Stimulated activated CD8-positive, alpha-beta memory T cell treated with anti-CD3 and anti-CD28 coated beads, Interleukin-4, amount 100 ng/mL, for 24 hours (primary cell): ENCODE results near the gene MAGI2.

ENCODE experiments used
- DNase-seq: peaks from one replicate; pipeline ENCODE4 v3.0.0-alpha.2; 2020; ENCODE audit warnings: low read depth

MAGI2 gene

GRCh38 chr7:78176171-78176570 is 1277.3 kb downstream of the MAGI2 start:
- no peak for DNase-seq

- no peak for DNase-seq
Observed at GRCh38 chr7:78175330-78176100, 1278.0 kb downstream of the MAGI2 start.

DNA sequence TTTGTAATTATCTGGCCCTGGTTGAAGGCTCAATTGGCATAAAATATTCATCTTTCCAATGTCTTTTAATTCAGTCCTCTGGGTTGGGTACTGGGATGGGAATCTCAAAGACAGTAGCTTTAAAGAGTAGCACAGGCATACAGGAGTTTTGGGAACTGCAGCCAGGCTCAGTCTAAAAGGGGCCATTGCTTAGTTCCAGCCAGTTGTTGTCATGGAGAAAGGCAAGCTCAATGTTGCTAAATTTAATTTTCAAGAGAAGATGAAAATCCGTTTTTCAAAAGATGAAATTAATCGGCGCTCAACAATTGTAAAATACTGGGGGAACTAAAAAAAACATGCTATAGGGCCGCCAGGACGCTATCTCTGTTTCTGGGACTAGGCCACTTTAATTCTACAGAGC is 1279.8 kb downstream of the MAGI2 start:
- no peak for DNase-seq

- DNase-seq: no peak
Observed at GRCh38 chr7:78172933-78173591, 1280.4 kb downstream of the MAGI2 start.

GRCh38 chr7:78172267-78172757 is 1281.2 kb downstream of the MAGI2 start:
- no peak for DNase-seq

- DNase-seq: no peak
Observed at GRCh38 chr7:78171398-78171797, 1282.1 kb downstream of the MAGI2 start.

DNA sequence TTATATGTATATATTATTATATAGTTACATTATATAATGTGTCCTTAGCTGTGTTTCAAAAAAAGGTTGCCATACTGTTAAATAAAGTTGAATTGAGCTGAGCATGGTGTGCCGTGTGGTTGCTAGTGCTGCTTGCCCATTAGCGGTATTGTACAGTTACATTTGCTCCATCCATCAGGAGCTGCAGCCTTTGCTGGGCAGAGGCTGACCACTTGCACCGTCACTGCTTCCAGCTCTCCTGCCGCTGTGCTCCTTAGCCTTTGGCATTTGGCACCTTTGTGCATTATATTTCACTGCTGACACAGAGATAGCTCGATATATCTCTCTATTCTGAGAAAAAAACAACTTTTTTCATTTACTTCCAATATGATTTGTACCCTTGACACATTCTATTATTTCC is 1282.7 kb downstream of the MAGI2 start:
- no peak for DNase-seq

GRCh38 chr7:78169992-78170391 is 1283.5 kb downstream of the MAGI2 start:
- DNase-seq: no peak

DNA sequence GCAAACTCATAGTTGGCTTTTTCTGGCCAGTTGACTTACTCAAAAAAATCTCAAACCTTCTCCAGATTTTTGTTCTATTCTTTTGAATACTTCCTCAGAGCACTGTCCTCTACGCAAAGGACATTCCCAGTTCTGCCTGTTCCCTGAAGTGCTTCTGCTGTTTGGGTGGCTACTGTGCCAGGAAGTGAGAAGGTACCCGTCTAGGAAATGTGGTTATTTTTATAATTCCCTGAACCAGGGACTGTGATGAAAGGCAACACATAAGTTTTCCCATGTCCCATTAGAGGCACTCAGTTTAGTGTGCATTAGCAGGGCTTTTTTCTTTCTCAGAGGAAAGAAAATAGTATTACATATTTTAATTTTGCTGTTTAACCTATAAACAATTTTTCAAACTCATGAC is 1284.6 kb downstream of the MAGI2 start:
- no peak for DNase-seq

- DNase-seq: no peak
Observed at GRCh38 chr7:78167860-78168259, 1285.6 kb downstream of the MAGI2 start.

- DNase-seq: no peak
Observed at GRCh38 chr7:78165854-78166253, 1287.6 kb downstream of the MAGI2 start.

GRCh38 chr7:78165454-78165853 is 1288.0 kb downstream of the MAGI2 start:
- DNase-seq: no peak

DNA sequence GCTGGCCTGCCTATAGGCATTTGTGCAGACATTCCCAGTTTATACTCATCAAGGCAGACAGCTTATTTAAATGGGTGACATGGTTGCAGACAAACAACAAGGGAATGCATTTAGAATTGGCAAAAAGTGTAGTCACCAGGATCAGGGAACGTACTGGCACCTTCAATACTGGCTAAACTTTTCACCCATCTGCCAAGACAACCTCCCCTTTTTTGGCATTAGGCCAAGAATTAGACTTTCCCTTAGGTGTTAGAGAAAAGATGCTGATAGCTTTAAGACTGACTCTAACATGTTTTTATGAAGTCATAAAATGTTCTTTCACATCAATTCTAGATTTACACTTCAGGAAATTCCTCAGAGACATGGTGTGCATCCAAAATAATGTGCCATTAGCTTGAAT is 1289.0 kb downstream of the MAGI2 start:
- no peak for DNase-seq

DNA sequence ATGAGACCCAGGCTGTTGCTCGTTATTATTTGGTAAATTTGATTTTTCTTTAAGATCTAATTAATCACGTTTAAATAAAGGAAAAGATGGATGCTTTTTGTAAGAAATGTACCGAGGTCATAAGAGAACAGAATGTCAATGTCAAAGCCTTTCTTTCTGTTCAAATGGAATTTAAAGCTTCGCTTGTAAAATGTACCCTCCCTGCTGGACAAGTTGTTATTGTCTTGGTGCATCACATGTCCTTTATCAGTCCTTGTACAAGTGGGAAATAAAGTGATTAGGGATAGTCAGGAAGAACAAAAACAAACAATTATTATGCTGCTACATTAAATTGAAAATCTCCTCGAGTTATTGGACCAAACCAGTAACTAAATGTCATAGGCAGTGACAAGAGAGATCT is 1291.7 kb downstream of the MAGI2 start:
- no peak for DNase-seq

DNA sequence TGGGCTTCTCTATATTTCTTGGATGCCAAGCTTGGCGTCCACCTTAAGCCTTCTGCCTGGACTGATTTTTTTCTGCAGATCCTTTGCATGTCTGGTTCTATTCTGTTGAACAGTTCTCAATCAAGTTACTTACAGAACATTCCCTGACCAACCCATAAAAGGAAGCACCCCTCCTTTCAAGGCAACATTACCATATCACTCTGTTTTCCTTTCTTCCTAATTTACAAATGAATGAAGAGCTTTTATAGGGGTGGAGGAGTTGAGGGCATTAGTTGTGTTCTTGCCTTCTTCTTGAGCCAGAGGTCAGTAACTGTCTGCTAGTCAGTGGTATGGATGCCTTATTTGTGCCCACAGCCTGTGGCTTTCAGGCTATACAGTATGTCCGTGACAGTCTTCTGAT is 1293.9 kb downstream of the MAGI2 start:
- DNase-seq: no peak

- no peak for DNase-seq
Observed at GRCh38 chr7:78153285-78153684, 1300.2 kb downstream of the MAGI2 start.

GRCh38 chr7:78151229-78151628 is 1302.2 kb downstream of the MAGI2 start:
- DNase-seq: no peak

GRCh38 chr7:78149787-78150186 is 1303.7 kb downstream of the MAGI2 start:
- no peak for DNase-seq

DNA sequence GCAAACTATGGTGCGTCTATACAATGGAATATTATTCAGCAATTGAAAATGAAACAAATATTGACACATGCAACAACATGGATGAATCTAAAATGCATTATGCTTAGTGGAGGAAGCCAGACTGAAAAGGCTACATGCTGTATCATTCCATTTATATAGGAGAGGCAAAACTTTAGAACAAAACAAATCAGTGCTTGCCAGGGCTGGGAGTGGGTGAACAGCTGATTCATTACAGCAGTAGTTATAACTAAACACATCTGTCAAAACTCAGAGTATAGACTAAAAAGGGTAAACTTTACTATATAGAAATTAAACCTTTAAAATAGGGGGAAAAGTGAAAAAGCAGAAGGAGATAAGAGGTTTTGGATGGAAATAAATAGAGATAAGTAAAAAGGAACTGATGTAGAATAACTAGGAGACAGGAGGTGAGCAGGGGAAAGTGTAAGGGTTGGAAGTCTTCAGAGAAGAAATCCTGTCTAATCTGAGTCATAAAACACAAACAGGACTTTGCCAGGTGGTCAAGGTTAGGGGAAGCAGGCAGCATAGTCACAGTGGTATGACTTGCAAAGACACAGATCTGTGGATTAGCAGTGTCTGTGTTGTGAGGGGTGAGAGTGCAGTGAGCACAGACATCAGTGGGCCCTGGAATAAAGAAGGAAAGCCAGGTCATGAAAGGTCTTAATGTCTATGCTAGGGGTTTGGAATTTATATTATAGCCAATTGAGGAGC is 1305.1 kb downstream of the MAGI2 start:
- no peak for DNase-seq

DNA sequence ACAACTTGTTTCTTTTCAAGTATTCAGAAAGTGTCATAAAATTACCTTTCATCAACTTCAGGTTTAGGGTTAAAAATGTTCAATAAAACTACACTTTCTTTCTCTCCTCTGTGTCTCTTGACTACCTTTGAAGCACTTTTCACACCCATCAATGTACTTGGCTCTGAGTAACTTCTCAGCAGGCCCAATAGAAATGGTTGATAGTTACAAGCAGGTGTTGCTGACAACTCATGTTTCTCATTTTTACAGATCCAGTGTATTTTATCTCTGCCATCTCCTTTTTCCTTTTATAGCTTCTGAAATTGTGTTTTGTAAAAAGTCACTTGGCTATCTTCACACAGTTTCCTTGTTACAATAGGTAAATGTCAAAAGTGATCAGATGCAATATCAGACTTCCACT is 1306.9 kb downstream of the MAGI2 start:
- no peak for DNase-seq

DNA sequence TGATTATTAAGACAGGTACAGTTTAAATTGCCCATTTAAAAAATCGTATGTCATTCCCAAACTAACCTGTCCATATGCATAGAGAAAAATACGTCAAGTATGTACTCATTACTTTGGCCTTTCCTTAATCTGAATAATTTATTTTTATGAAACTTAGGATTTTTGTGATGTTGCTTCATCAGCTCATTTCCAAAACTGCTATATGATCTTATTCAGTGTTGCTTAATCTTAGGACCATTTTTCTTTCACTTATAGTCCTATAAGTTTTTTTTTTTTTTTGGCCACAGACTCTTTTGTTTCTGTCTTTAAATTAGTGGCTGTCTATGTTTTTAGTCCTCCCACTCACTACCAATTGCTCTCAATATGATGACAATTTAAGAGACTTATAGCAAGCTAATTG is 1309.8 kb downstream of the MAGI2 start:
- DNase-seq: no peak

DNA sequence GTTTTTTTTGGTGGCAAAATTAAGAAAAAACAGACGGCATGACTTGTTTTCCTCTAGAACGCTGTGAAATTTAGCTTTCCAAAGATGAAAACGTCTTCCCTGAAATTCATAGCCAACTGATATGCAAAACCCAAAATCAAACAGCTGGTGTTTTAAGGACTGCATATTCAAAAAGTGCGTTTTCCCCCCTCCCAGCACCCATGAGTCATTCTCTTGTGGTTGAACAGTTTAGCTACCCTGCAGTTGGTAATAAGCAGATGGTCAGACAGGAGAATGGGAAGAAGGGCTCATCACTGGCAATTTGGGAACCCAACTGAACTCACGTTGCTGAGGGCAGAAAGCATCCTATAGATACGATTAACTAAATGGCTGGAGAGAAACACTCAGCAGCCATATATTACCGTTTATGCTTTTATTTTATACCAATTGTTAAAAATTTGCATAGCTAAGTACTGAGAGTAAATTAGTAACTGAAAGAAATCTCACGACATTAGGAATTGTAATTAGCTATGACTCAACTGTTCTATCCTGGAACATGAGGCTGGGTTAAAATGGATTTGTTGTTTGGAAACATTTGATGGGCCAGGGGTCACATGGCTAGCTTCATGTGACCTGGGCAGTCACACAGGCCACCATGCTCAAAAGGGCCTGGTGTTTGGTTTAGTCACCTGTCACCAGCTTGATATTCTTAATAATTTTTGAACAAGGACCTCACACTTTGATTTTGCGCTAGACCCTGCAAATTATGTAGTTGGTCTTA is 1311.8 kb downstream of the MAGI2 start:
- DNase-seq: no peak
